ENCODE results near the gene MET. TPM values are rescaled to one million over a fixed set of nuclear protein-coding genes. Genes with fewer than 3 reads are reported as not detected.

Gene MET
- total and polyA plus RNA-seq, 2 of the 13 experiments (the other 11 are each of a cell fraction or from before 2014, with no cell fraction given): 21.8 to 31.5 TPM

GRCh38 chr7:116799916-116800315 lies 127.9 kb downstream of the MET start:
- no TSS peak for BruUV-seq (replicated peaks)
- ChIA-PET CTCF (ENCODE audit: low intra/inter-chr PET ratio, low total read pairs) (no interaction called here), POLR2A (no interaction called here)
- H4K20me1 ChIP-seq (ENCODE audit: insufficient read depth, low read length): no peaks in the 10 kb centered on the region
- TF ChIP-seq TRAFD1 (CRISPR knock-in tag; IDR thresholded peaks at IDR 0.05; ENCODE audit: borderline replicate concordance) (no peak), SPEN (CRISPR knock-in tag; IDR thresholded peaks at IDR 0.05; ENCODE audit: low read depth) (no peak), PAXIP1 (CRISPR knock-in tag; conservative IDR thresholded peaks at IDR 0.05) (no peak), ZNF276 (CRISPR knock-in tag; IDR thresholded peaks at IDR 0.05; ENCODE audit: low read depth) (no peak), ZBTB42 (CRISPR knock-in tag; IDR thresholded peaks at IDR 0.05) (no peak)
- in situ Hi-C loops (cut with HindIII; ENCODE audit: extremely low pct_ligation_motif_present, low pct_unique_long_range_greater_than_20kb) (loop anchor here (25.0 kb wide), 1 partner anchor 638 kb away; no protein-coding TSS in a partner anchor), intact Hi-C loops (cut with micrococcal nuclease; ENCODE audit: unreplicated experiment) (loop anchor here (5.0 to 10.0 kb wide), 2 partner anchors 113 to 275 kb away; partner anchors contain the start of gene CAV1)
- FAIRE-seq (no peak), DNase-seq (ENCODE audit: low spot score) (no peak), ATAC-seq (no peak)
- H3K4me1 ChIP-seq (ENCODE audit: insufficient read depth, low read length): peaks cover 56% of the 10 kb centered on the region
- H3K79me2 ChIP-seq (ENCODE audit: insufficient read depth, low read length): no peaks in the 10 kb centered on the region
- no peaks in the 10 kb centered on the region for H3K27me3 ChIP-seq (ENCODE audit: control insufficient read depth in 1 of 2, insufficient read depth in 2 of 2, low read length in 2 of 2)
- no peak overlapping the region for H2AFZ ChIP-seq (ENCODE audit: low read length)
- no peaks in the 10 kb centered on the region for H3K9me3 ChIP-seq (ENCODE audit: low read length)
- no peak overlapping the region for H3K9ac ChIP-seq (ENCODE audit: insufficient read depth, low read depth, low read length)
- H3K4me3 ChIP-seq (replicated peaks in 1 of 3; ENCODE audit: insufficient read depth in 1 of 3, low read depth in 2 of 3, low read length in 3 of 3): no peak overlapping the region
- no peak overlapping the region for H3K4me2 ChIP-seq (ENCODE audit: low read depth, low read length)
- H3K36me3 ChIP-seq (replicated peaks in 1 of 2; ENCODE audit: control insufficient read depth in 1 of 2, insufficient read depth in 2 of 2, low read length in 2 of 2): peaks cover 0 to 15% of the 10 kb centered on the region in 2 experiments; a peak in 4 of 5 replicates
- H3K27ac ChIP-seq (ENCODE audit: extremely low read length, insufficient read depth, low read length): no peak overlapping the region

Data from HepG2 (cell line).